GM12864 (cell line): ENCODE measurements around the gene ROBO4.

Source experiments
- DNase-seq: peaks from one replicate; pipeline ENCODE4 v3.0.0-alpha.2; 2011; ENCODE audit warnings: low read depth
- H3K4me3 ChIP-seq: 2 replicates; pipeline ENCODE4 v1.5.1; 2011; ENCODE audit warnings: mild to moderate bottlenecking, low read depth, low read length, control low read depth
- TF ChIP-seq, protein P1 (sequence below): IDR thresholded peaks from 2 replicates; pipeline ENCODE4 v1.5.1; 2011; ENCODE audit warnings: low read depth, mild to moderate bottlenecking, moderate library complexity, low read length, control low read depth, inconsistent platforms; ENCODE audit errors: missing control alignments

ROBO4 gene

GRCh38 chr11:124835918-124836317, 61.7 kb downstream of the ROBO4 start:
- TF ChIP-seq, protein P1, sequence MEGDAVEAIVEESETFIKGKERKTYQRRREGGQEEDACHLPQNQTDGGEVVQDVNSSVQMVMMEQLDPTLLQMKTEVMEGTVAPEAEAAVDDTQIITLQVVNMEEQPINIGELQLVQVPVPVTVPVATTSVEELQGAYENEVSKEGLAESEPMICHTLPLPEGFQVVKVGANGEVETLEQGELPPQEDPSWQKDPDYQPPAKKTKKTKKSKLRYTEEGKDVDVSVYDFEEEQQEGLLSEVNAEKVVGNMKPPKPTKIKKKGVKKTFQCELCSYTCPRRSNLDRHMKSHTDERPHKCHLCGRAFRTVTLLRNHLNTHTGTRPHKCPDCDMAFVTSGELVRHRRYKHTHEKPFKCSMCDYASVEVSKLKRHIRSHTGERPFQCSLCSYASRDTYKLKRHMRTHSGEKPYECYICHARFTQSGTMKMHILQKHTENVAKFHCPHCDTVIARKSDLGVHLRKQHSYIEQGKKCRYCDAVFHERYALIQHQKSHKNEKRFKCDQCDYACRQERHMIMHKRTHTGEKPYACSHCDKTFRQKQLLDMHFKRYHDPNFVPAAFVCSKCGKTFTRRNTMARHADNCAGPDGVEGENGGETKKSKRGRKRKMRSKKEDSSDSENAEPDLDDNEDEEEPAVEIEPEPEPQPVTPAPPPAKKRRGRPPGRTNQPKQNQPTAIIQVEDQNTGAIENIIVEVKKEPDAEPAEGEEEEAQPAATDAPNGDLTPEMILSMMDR, result no peak
- no peak for DNase-seq
- H3K4me3 ChIP-seq, result no peak overlapping the region

GRCh38 chr11:124834526-124835180, 63.0 kb downstream of the ROBO4 start:
- no peak for DNase-seq
- TF ChIP-seq, protein P1, result no peak

More at GRCh38 chr11:124834526-124835180, 63.0 kb downstream of the ROBO4 start:
- H3K4me3 ChIP-seq, result no peak overlapping the region
